Stromal cell of bone marrow (primary cell): ENCODE results near the gene AMFR.
"Not testable (repeated sequence)": the region's sequence is repeated elsewhere in the genome, so short reads cannot be mapped to it uniquely, and the experiment has no call there.

Experiments used
- DNase-seq: peaks from one replicate; pipeline ENCODE4 v3.0.0-alpha.2; 2012; ENCODE audit warnings: low read depth

AMFR gene

GRCh38 chr16:56388209-56388608 is 37.1 kb downstream of the AMFR start:
- no peak for DNase-seq

- no peak for DNase-seq
Observed at GRCh38 chr16:56387396-56387795, 37.9 kb downstream of the AMFR start.

- no peak for DNase-seq
Observed at GRCh38 chr16:56384074-56384721, 41.1 kb downstream of the AMFR start.

- no peak for DNase-seq
Observed at GRCh38 chr16:56382901-56383355, 42.4 kb downstream of the AMFR start.

- no peak for DNase-seq
Observed at GRCh38 chr16:56382459-56382858, 42.9 kb downstream of the AMFR start.

GRCh38 chr16:56380778-56381485 is 44.4 kb downstream of the AMFR start:
- DNase-seq = not testable (repeated sequence)

GRCh38 chr16:56379044-56379443 is 46.3 kb downstream of the AMFR start:
- DNase-seq = not testable (repeated sequence)

- not testable (repeated sequence) for DNase-seq
Observed at GRCh38 chr16:56375792-56376191, 49.6 kb downstream of the AMFR start.

- DNase-seq = no peak
Observed at GRCh38 chr16:56373003-56373402, 52.3 kb downstream of the AMFR start.

- DNase-seq = no peak
Observed at GRCh38 chr16:56372013-56372634, 53.2 kb downstream of the AMFR start.

GRCh38 chr16:56371660-56371937 is 53.7 kb downstream of the AMFR start:
- DNase-seq = no peak

- DNase-seq = no peak
Observed at GRCh38 chr16:56370875-56371659, 54.3 kb downstream of the AMFR start.

- DNase-seq = no peak
Observed at GRCh38 chr16:56370185-56370874, 55.0 kb downstream of the AMFR start.

GRCh38 chr16:56369202-56369601 is 56.1 kb downstream of the AMFR start:
- DNase-seq = no peak

GRCh38 chr16:56368545-56368944 is 56.8 kb downstream of the AMFR start:
- no peak for DNase-seq

GRCh38 chr16:56367764-56368163 is 57.6 kb downstream of the AMFR start:
- DNase-seq = no peak

- no peak for DNase-seq
Observed at GRCh38 chr16:56366945-56367344, 58.4 kb downstream of the AMFR start.

- DNase-seq = no peak
Observed at GRCh38 chr16:56365552-56365951, 59.8 kb downstream of the AMFR start.

- no peak for DNase-seq
Observed at GRCh38 chr16:56364865-56365264, 60.5 kb downstream of the AMFR start.

- no peak for DNase-seq
Observed at GRCh38 chr16:56363781-56364565, 61.4 kb downstream of the AMFR start.

- no peak for DNase-seq
Observed at GRCh38 chr16:56363181-56363716, 62.1 kb downstream of the AMFR start.
